Left ventricle myocardium inferior (tissue), 1 donor: ENCODE data around the gene ASTL. TPM values are rescaled to one million over a fixed set of nuclear protein-coding genes. Genes with fewer than 3 reads are reported as not detected.

Experiments
- DNase-seq: peaks from one replicate; pipeline ENCODE4 v3.0.0-alpha.2; 2020
- H3K27ac ChIP-seq: fragments of 200-600 bp; replicated peaks from 2 replicates; pipeline ENCODE4 v1.8.0; 2021
- H3K27me3 ChIP-seq: fragments of 200-600 bp; 2 replicates; pipeline ENCODE4 v1.8.0; 2021; ENCODE audit warnings: low read depth
- H3K36me3 ChIP-seq: fragments of 200-600 bp; 2 replicates; pipeline ENCODE4 v1.8.0; 2021
- H3K4me1 ChIP-seq: fragments of 200-600 bp; 2 replicates; pipeline ENCODE4 v1.8.0; 2021
- H3K4me3 ChIP-seq: fragments of 200-600 bp; 2 replicates; pipeline ENCODE4 v1.8.0; 2021; ENCODE audit warnings: mild to moderate bottlenecking, moderate library complexity
- H3K9me3 ChIP-seq: fragments of 200-600 bp; replicated peaks from 2 replicates; pipeline ENCODE4 v1.8.0; 2021
- CTCF ChIP-seq: fragments of 200-600 bp; IDR thresholded peaks from 2 replicates; pipeline ENCODE4 v1.8.0; 2021; ENCODE audit warnings: antibody characterized with exemption, mild to moderate bottlenecking, borderline replicate concordance
- intact Hi-C: fragments of 100-400 bp; cut with micrococcal nuclease; formaldehyde crosslinking; loops from one replicate; pipeline ENCODE4 v1.11.0; 2022
- total RNA-seq: library from RNA; stranded (reverse); fragmentation: NEBNext Ultra II Directional; extraction: Animal tissue kit (Norgen Biotek cat#: 25700); gene quantifications from one replicate; pipeline ENCODE4 v1.2.1, GENCODE V29; 2021
- donor health status: DM: no; HTN: yes; CAD: no; lungs with severe emphysema.

The ASTL gene
- total RNA-seq, 1 donor from 2014 or later = not detected

DNA sequence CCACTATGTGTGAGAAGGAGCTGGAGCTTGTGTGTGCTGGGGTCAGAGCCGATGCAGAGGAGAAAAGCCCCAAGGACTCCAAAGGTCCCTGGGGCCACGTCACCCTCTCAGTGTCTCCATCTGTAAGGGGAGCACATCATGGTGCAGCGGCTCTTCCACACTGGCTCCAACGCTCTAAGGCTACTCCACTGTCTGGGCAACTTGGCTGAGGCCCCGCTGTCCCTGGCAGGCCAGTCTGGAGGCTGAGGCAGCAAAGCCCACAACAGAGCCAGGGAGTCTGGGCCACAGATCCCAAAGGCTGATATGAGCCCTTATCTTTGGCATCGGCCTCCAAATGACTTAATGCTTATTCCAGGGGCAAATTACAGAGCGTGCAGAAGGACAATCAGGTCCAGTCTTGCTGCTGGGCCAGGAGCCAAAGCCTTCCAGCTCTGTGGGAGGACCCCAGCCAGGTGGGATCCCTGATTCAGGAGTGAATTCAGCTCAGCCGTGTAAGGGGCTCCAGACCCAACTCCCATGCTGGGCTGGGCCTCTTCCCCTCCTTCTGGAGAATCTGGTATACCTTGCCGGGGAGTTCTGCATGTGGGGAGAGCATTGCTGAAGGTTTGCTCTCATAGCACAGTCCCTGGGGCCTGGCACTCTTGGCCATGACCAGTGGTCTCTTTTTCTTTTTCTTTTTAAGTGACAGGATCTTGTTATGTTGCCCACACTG, 8.7 kb upstream of the ASTL start:
- intact Hi-C loops = no loop called here
- TF ChIP-seq CTCF = no peak
- DNase-seq = no peak

GRCh38 chr2:96146153-96146880, 8.0 kb upstream of the ASTL start:
- peaks cover 46% of the 10 kb centered on the region for H3K4me1 ChIP-seq
- no peak for TF ChIP-seq CTCF
- no peaks in the 10 kb centered on the region for H3K9me3 ChIP-seq
- DNase-seq = peak; percentile 49
- peaks cover 20% of the 10 kb centered on the region for H3K27me3 ChIP-seq
- H3K27ac ChIP-seq = peak overlapping the region; percentile 43
- H3K4me3 ChIP-seq = peak overlapping the region; percentile 65
- intact Hi-C loops = no loop called here
- no peaks in the 10 kb centered on the region for H3K36me3 ChIP-seq

More for the DNA sequence above, 8.7 kb upstream of the ASTL start:
- Histone ChIP-seq H3K27ac (peak overlapping the region; percentile 43), H3K9me3 (no peaks in the 10 kb centered on the region), H3K36me3 (no peaks in the 10 kb centered on the region), H3K4me3 (no peak overlapping the region), H3K27me3 (peaks cover 20% of the 10 kb centered on the region), H3K4me1 (peaks cover 46% of the 10 kb centered on the region)

GRCh38 chr2:96145848-96146152, 7.5 kb upstream of the ASTL start:
- H3K9me3 ChIP-seq = no peaks in the 10 kb centered on the region
- intact Hi-C loops = no loop called here
- no peaks in the 10 kb centered on the region for H3K36me3 ChIP-seq
- peaks cover 46% of the 10 kb centered on the region for H3K4me1 ChIP-seq
- peak overlapping the region; percentile 65 for H3K4me3 ChIP-seq
- no peak for DNase-seq
- H3K27ac ChIP-seq = peak overlapping the region; percentile 43
- H3K27me3 ChIP-seq = peaks cover 20% of the 10 kb centered on the region
- TF ChIP-seq CTCF = no peak

DNA sequence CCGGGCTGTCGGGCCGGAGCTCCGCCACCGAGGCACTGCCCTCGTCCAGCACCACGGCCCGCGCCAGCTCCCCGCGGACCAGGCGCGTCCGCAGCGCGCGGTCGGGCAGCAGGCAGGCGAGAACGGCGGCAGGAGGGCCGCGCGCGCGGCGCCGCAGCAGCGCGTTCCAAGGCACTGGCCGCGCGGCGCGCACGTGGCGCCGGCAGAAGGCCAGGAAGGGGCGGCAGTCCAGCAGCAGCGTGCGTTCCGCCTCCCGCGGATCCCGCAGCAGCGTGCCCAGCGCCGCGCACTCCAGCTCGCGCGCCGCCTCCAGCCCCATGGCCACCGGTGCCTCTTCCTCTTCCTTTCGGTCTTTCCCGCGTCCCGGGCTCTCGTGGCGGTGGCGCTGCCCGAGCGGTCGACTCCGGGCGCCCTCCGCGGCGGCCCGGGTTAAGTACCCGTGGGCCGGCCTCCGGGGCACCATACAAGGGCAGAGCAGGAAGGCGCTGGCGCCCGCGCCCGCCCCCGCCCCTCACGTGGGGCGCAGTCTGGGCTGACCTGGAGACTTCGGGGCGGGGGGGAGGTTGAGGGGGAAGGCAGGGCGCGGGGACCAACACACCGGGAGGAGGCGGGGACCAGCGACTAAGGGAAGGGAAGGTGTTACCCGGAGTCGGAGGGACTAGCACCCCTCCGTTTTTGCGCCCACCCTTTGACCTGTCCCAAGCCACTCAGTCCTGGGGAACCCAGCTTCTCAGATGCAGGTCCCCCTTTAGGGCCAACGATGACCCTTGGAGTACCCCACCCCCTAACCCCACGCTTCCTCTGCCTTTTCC, 6.9 kb upstream of the ASTL start, which contains the start of gene DUSP2:
Gene DUSP2 (minus strand): TSS at position 405 of the 812 bp plus-strand sequence. CDS start 86 bp downstream, at position 319.
- Histone ChIP-seq H3K27ac (peak within 1 kb of the TSS; percentile 43), H3K4me1 (peaks cover 46% of the 10 kb centered on the region), H3K36me3 (no peaks in the 10 kb centered on the region), H3K9me3 (no peaks in the 10 kb centered on the region), H3K27me3 (peaks cover 20% of the 10 kb centered on the region), H3K4me3 (peak within 1 kb of the TSS; percentile 65)
- peak; percentile 74 for DNase-seq
- intact Hi-C loops = no loop called here
- no peak for TF ChIP-seq CTCF

DNA sequence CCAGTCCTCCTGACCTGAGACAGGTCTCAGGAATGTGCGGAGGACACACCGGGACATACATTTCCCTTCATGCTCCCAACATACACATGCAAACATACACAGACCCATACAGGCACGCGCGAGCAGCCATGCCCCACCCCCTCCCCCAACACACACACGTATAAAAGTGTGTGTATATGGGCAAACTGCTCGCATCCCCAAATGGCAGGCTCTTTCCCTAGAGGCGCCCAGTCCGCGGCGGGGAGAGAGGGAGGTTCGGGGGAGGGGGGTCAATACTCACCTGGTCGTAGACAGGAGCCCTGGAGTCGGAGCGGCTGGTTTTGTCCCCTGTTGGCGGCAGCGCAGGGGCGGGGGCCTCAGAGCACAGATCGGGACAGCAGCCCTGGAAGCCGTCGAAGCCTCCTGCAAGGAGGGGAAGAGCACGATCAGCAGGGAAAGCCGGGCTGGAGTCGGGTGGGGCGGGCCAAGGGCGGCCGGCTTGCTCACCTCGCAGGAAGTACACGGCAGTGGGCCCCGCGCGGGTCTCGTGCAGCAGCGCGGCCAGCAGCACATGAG, 6.3 kb upstream of the ASTL start:
- peaks cover 20% of the 10 kb centered on the region for H3K27me3 ChIP-seq
- intact Hi-C loops = no loop called here
- H3K9me3 ChIP-seq = no peaks in the 10 kb centered on the region
- peaks cover 46% of the 10 kb centered on the region for H3K4me1 ChIP-seq
- peak overlapping the region; percentile 43 for H3K27ac ChIP-seq
- TF ChIP-seq CTCF = no peak
- peak overlapping the region; percentile 65 for H3K4me3 ChIP-seq
- no peaks in the 10 kb centered on the region for H3K36me3 ChIP-seq
- no peak for DNase-seq
